OCI-M2 (cell line): ENCODE measurements around the gene MLIP.
"Not testable (repeated sequence)": the region's sequence is repeated elsewhere in the genome, so short reads cannot be mapped to it uniquely, and the experiment has no call there.

Experiments
- DNase-seq: peaks from one replicate; lab custom pipeline; 2025; ENCODE audit not compliant: unreplicated experiment; lab: John Stamatoyannopoulos, UW

The MLIP gene

GRCh38 chr6:54140811-54141210 lies 29.6 kb downstream of the MLIP start:
- no peak for DNase-seq

GRCh38 chr6:54142889-54143519 lies 31.8 kb downstream of the MLIP start:
- no peak for DNase-seq

GRCh38 chr6:54151861-54152260 lies 40.6 kb downstream of the MLIP start:
- no peak for DNase-seq

- no peak for DNase-seq
These were observed 45.5 kb downstream of the MLIP start for GRCh38 chr6:54156650-54157250.

- no peak for DNase-seq
These were observed 46.2 kb downstream of the MLIP start for GRCh38 chr6:54157405-54157804.

- no peak for DNase-seq
These were observed 61.8 kb downstream of the MLIP start for GRCh38 chr6:54173089-54173488.

GRCh38 chr6:54179152-54179551 lies 67.9 kb downstream of the MLIP start:
- DNase-seq = no peak

- no peak for DNase-seq
These were observed 72.4 kb downstream of the MLIP start for GRCh38 chr6:54183616-54184015.

- DNase-seq = no peak
These were observed 74.6 kb downstream of the MLIP start for GRCh38 chr6:54185885-54186284.

- no peak for DNase-seq
These were observed 77.6 kb downstream of the MLIP start for GRCh38 chr6:54188846-54189245.

GRCh38 chr6:54191461-54191860 lies 80.2 kb downstream of the MLIP start:
- no peak for DNase-seq

- no peak for DNase-seq
These were observed 81.8 kb downstream of the MLIP start for GRCh38 chr6:54192993-54193392.

GRCh38 chr6:54193560-54193959 lies 82.3 kb downstream of the MLIP start:
- no peak for DNase-seq

GRCh38 chr6:54194067-54194466 lies 82.8 kb downstream of the MLIP start:
- DNase-seq = no peak

GRCh38 chr6:54195637-54196036 lies 84.4 kb downstream of the MLIP start:
- DNase-seq = no peak

- no peak for DNase-seq
These were observed 85.7 kb downstream of the MLIP start for GRCh38 chr6:54196905-54197304.

GRCh38 chr6:54198134-54198533 lies 86.9 kb downstream of the MLIP start:
- DNase-seq = no peak

GRCh38 chr6:54203474-54204035 lies 92.3 kb downstream of the MLIP start:
- not testable (repeated sequence) for DNase-seq

GRCh38 chr6:54204921-54205591 lies 93.8 kb downstream of the MLIP start:
- no peak for DNase-seq

- DNase-seq = no peak
These were observed 95.3 kb downstream of the MLIP start for GRCh38 chr6:54206510-54206909.

GRCh38 chr6:54209983-54210382 lies 98.7 kb downstream of the MLIP start:
- DNase-seq = not testable (repeated sequence)

GRCh38 chr6:54214286-54214685 lies 103.0 kb downstream of the MLIP start:
- DNase-seq = no peak
